Measurements from ENCODE around the gene MIOS. TPM values are rescaled to one million over a fixed set of nuclear protein-coding genes. Genes with fewer than 3 reads are reported as not detected.

Gene MIOS
- total RNA-seq, 1 donor from 2014 or later: 30.9 TPM

DNA sequence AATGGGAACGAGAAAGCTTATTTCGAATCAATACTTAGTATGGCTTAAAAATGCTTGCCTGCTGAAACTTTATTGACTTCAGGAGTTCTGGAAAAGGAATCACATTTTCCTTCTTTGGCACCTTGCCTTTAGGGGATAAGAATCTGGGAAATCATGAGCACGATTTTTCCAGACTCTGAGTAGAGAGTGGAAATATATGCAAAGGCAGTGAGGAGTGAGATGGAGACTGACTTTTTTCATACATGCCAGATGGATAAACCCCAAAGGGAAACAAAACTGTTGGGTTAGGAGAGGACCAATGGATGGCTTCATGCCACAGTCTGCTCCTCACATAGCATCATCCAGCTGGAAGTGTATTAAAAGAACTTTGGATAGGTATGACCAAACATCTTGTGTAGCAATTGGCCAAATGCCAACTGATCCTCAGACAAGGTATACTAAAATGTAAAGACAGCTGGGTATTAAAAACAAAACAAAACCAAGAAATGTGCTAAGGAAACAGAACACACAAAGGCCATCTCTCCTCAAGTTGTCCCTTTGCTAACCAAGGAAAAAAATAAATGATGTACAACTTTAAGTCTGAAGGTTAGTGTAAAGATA is 32.8 kb upstream of the MIOS start:
- DNase-seq: no peak
- Mint-ChIP-seq H3K4me1 (ENCODE audit: low read depth, unreplicated experiment) (no peaks in the 10 kb centered on the region), H3K27ac (ENCODE audit: unreplicated experiment) (no peak overlapping the region), H3K36me3 (ENCODE audit: unreplicated experiment) (no peaks in the 10 kb centered on the region), H3K4me3 (ENCODE audit: unreplicated experiment) (no peak overlapping the region), H3K27me3 (ENCODE audit: unreplicated experiment) (no peaks in the 10 kb centered on the region), H3K9me3 (ENCODE audit: unreplicated experiment) (no peaks in the 10 kb centered on the region)
- no peak for TF ChIP-seq CTCF (IDR thresholded peaks at IDR 0.05; ENCODE audit: partially characterized antibody, unreplicated experiment)

- Mint-ChIP-seq H3K36me3 (ENCODE audit: unreplicated experiment) (no peaks in the 10 kb centered on the region), H3K4me3 (ENCODE audit: unreplicated experiment) (no peak within 1 kb of the TSS), H3K4me1 (ENCODE audit: low read depth, unreplicated experiment) (no peaks in the 10 kb centered on the region), H3K27ac (ENCODE audit: unreplicated experiment) (no peak within 1 kb of the TSS), H3K9me3 (ENCODE audit: unreplicated experiment) (no peaks in the 10 kb centered on the region), H3K27me3 (ENCODE audit: unreplicated experiment) (no peaks in the 10 kb centered on the region)
- DNase-seq: no peak
- TF ChIP-seq CTCF (IDR thresholded peaks at IDR 0.05; ENCODE audit: partially characterized antibody, unreplicated experiment): no peak
Observed at GRCh38 chr7:7535691-7536090, 31.0 kb upstream of the MIOS start, which contains the start of gene COL28A1. Gene COL28A1 (minus strand): TSS chr7:7535873. CDS start chr7:7532875, 2,998 bp downstream.

GRCh38 chr7:7536396-7537019 is 30.2 kb upstream of the MIOS start:
- Mint-ChIP-seq H3K4me3 (ENCODE audit: unreplicated experiment) (no peak overlapping the region), H3K9me3 (ENCODE audit: unreplicated experiment) (no peaks in the 10 kb centered on the region), H3K4me1 (ENCODE audit: low read depth, unreplicated experiment) (no peaks in the 10 kb centered on the region), H3K36me3 (ENCODE audit: unreplicated experiment) (no peaks in the 10 kb centered on the region), H3K27me3 (ENCODE audit: unreplicated experiment) (no peaks in the 10 kb centered on the region), H3K27ac (ENCODE audit: unreplicated experiment) (no peak overlapping the region)
- DNase-seq: no peak
- TF ChIP-seq CTCF (IDR thresholded peaks at IDR 0.05; ENCODE audit: partially characterized antibody, unreplicated experiment): no peak

DNA sequence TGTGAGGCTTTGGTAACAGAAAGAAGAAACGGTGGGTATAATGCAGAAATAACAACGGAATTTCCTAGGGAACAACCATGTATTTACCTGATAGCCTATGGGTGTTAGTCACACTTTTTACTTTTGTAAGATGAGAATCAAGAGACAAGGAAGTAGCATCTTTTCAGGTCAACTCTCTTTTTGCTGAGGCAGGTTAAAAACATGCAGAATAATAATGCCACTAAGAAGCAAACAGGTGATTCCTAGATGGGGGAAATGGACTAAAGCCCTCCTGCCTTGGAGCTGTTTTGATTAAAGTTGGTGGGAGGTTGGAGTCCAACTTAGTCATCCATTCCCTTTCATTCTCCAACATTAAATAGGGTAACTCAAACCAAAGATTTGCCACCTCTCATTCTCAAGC is 29.0 kb upstream of the MIOS start:
- no peak overlapping the region for H3K4me3 Mint-ChIP-seq (ENCODE audit: unreplicated experiment)
- H3K27me3 Mint-ChIP-seq (ENCODE audit: unreplicated experiment): no peaks in the 10 kb centered on the region
- H3K9me3 Mint-ChIP-seq (ENCODE audit: unreplicated experiment): no peaks in the 10 kb centered on the region
- H3K27ac Mint-ChIP-seq (ENCODE audit: unreplicated experiment): no peak overlapping the region
- no peak for DNase-seq
- TF ChIP-seq CTCF (IDR thresholded peaks at IDR 0.05; ENCODE audit: partially characterized antibody, unreplicated experiment): no peak
- H3K36me3 Mint-ChIP-seq (ENCODE audit: unreplicated experiment): no peaks in the 10 kb centered on the region
- H3K4me1 Mint-ChIP-seq (ENCODE audit: low read depth, unreplicated experiment): no peaks in the 10 kb centered on the region

GRCh38 chr7:7539152-7539551 is 27.5 kb upstream of the MIOS start:
- no peak for TF ChIP-seq CTCF (IDR thresholded peaks at IDR 0.05; ENCODE audit: partially characterized antibody, unreplicated experiment)
- H3K36me3 Mint-ChIP-seq (ENCODE audit: unreplicated experiment): no peaks in the 10 kb centered on the region
- no peaks in the 10 kb centered on the region for H3K4me1 Mint-ChIP-seq (ENCODE audit: low read depth, unreplicated experiment)
- H3K4me3 Mint-ChIP-seq (ENCODE audit: unreplicated experiment): no peak overlapping the region
- DNase-seq: no peak
- no peaks in the 10 kb centered on the region for H3K9me3 Mint-ChIP-seq (ENCODE audit: unreplicated experiment)
- H3K27me3 Mint-ChIP-seq (ENCODE audit: unreplicated experiment): no peaks in the 10 kb centered on the region
- H3K27ac Mint-ChIP-seq (ENCODE audit: unreplicated experiment): no peak overlapping the region
